NCI-H1417 (cell line): Measurements from ENCODE around the gene LYPD5.

ENCODE experiments used
- DNase-seq, 3 experiments: peaks; one replicate each; lab custom pipeline; 2025; lab: John Stamatoyannopoulos, UW

LYPD5 gene

DNA sequence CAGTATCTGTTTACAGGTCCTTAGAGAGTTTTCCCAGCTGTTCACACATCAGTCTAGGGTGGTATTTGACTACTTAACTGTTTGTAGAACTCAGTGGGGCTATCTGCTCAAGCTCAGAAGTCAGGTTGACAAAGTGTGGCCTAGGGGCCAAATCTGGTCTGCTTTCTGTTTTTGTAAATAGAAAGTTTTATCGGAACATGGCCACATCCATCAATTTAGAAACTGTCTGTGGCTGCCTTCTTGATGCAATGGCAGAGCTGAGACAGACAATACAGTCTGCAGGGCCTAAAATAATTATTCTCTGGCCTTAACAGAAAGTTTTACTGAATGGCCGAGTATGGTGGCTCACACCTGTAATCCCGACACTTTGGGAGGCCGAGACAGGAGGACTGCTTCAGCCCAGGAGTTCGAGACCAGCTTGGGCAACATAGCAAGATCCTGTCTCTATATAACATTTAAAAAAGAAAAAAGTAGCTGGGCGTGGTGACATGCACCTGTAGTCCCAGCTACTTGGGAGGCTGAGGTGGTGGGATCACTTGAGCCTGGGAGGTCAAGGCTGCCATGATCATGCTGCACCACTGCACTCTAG, 49.9 kb downstream of the LYPD5 start:
- DNase-seq = no peak

DNA sequence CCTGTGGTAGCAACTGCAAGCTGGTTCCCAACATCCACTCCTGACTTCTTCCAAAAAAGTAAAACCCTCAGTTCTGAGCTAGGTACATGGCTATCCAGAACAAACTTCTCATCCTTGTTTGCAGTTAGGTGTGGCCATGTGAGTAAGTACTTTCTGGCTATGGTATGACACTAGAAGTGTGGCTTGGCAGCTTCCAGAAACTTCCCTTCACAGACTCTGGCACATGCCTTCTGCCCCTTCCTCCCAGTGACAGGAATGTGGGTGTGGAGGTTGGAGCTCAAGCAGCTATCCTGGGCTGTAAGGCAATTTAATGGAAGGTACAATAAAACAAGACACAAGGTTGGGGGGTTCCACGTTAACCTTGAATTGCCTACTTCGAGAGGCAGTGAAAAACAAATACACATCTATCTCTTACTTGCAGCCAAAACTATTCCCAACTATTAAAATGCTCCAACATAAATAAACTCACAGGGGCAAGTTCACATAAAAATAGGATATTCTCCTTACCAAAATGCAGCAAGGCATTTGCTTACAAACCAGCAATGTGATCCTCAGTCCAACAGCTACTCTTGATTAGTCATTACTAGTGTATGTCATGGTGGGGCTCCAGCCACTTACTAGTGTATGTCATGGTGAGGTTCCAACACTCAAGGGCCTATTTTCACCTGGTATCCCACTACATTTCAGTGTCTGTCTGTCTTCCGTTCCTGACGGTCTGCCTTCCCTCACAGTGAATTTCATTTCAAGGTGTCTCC, 50.6 kb downstream of the LYPD5 start:
- DNase-seq = no peak

GRCh38 chr19:43749898-43750297, 52.3 kb downstream of the LYPD5 start:
- no peak for DNase-seq

GRCh38 chr19:43749152-43749551, 53.1 kb downstream of the LYPD5 start:
- DNase-seq = no peak

DNA sequence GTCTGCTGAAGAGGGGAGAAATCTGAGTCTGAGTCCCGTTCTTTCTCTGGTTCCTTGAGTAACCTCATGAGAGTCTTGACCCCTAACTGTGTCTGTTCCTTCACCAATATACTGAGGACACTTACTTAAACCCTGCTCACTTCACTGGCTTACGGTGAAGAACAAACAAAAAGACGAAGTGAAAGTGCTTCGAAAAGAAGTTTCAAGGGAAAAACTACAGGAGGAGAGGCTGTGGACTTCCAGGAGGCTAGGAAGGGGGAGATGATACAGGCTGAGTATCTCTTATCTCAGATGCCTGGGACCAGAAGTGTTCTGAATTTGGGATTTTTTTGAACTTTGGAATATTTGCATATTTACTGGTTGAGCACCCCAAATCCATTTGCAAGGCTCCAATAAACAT, 53.6 kb downstream of the LYPD5 start:
- no peak for DNase-seq

GRCh38 chr19:43748205-43748594, 54.0 kb downstream of the LYPD5 start:
- no peak for DNase-seq

DNA sequence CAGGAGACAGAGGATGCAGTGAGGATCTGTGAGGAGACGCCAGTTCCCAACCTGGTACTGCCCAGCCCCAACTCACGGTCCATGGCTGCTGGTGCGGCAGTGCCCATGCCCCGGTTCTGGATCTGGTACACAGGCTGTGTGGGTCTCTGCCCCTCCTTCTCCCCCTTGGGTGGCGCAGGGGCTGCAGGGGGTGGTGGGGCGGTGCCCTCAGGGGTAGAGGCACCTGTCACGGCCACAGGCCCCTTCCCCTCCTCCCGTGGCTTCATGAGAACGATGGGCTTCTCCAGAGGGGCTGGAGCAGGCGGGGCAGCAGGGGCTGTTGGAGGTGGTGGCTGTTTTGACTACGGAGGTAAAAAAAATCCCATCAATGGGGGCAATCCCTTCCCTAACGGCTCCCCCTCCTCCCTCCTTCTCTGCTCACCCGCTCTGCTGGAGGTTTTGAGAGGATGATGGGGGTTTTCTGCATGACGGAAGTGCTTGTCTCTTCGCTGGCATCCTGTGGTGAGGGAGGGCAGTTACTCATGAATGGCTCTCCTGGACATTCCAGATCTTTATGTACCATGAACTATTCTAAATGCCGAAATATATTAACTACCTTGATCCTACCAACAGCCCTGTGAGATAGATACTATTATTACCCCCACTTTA, 54.6 kb downstream of the LYPD5 start:
- DNase-seq = no peak
